HEK293T (cell line): ENCODE measurements around the gene HTR3E.

ENCODE experiments used
- ARNT ChIP-seq: fragments of 450-650 bp; IDR thresholded peaks from 2 replicates; pipeline ENCODE4 v1.6.1; 2017; ENCODE audit warnings: mild to moderate bottlenecking
- BHLHE40 ChIP-seq: fragments of 450-650 bp; IDR thresholded peaks from 2 replicates; pipeline ENCODE4 v1.6.1; 2016; ENCODE audit warnings: mild to moderate bottlenecking, moderate library complexity, borderline replicate concordance
- ELF4 ChIP-seq: fragments of 450-650 bp; IDR thresholded peaks from 2 replicates; pipeline ENCODE4 v1.6.1; 2017; ENCODE audit warnings: antibody characterized with exemption
- FOXA1 ChIP-seq: fragments of 450-650 bp; IDR thresholded peaks from 2 replicates; pipeline ENCODE4 v1.6.1; 2016; ENCODE audit warnings: mild to moderate bottlenecking
- FOXK2 ChIP-seq: fragments of 450-650 bp; IDR thresholded peaks from 2 replicates; pipeline ENCODE4 v1.6.1; 2016; ENCODE audit warnings: mild to moderate bottlenecking
- FOXM1 ChIP-seq: fragments of 450-650 bp; IDR thresholded peaks from 2 replicates; pipeline ENCODE4 v1.6.1; 2017; ENCODE audit warnings: mild to moderate bottlenecking, borderline replicate concordance
- HDGF ChIP-seq: fragments of 450-650 bp; IDR thresholded peaks from 2 replicates; pipeline ENCODE4 v1.6.1; 2017; ENCODE audit warnings: antibody characterized with exemption, borderline replicate concordance
- L3MBTL2 ChIP-seq: fragments of 450-650 bp; conservative IDR thresholded peaks from 2 replicates; pipeline ENCODE4 v1.6.1; 2016; ENCODE audit warnings: mild to moderate bottlenecking
- LEF1 ChIP-seq: fragments of 450-650 bp; IDR thresholded peaks from 2 replicates; pipeline ENCODE4 v1.6.1; 2017; ENCODE audit warnings: mild to moderate bottlenecking, borderline replicate concordance
- NFRKB ChIP-seq: fragments of 450-650 bp; IDR thresholded peaks from 2 replicates; pipeline ENCODE4 v1.6.1; 2016; ENCODE audit warnings: mild to moderate bottlenecking, moderate library complexity
- PKNOX1 ChIP-seq: fragments of 450-650 bp; IDR thresholded peaks from 2 replicates; pipeline ENCODE4 v1.6.1; 2016
- SP1 ChIP-seq: fragments of 450-650 bp; IDR thresholded peaks from 2 replicates; pipeline ENCODE4 v1.6.1; 2017
- SUZ12 ChIP-seq: fragments of 450-650 bp; IDR thresholded peaks from 2 replicates; pipeline ENCODE4 v1.6.1; 2016; ENCODE audit warnings: mild to moderate bottlenecking
- TARDBP ChIP-seq: fragments of 450-650 bp; IDR thresholded peaks from 2 replicates; pipeline ENCODE4 v1.6.1; 2016

DNA sequence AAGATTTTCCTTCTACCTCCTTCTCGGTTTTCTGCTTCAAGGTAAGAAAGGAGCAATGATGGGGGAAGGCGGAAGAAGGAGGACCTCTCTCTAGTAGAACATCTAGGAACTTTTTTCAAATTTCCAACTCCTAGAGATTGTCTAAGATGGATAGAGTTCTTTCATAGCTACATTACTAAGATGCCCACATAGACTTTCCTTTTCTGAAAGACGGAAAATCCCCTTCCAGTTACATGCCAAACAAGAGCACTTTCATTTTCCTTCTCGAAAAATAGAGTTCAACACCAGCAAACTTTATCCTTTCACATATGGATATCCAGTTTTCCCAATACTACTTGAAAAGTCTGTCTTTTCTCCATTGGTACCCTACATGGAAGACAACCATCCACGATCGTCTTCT lies 692 bp downstream of the HTR3E start:
- TF ChIP-seq BHLHE40 (no peak), ELF4 (no peak), FOXK2 (no peak), HDGF (no peak), PKNOX1 (no peak), FOXM1 (no peak), TARDBP (no peak), SUZ12 (no peak), SP1 (no peak), L3MBTL2 (no peak), NFRKB (no peak), LEF1 (no peak), FOXA1 (no peak), ARNT (no peak)
